Brain pericyte (primary cell): Measurements from ENCODE around the gene EFEMP2.
"Not testable (repeated sequence)": the region's sequence is repeated elsewhere in the genome, so short reads cannot be mapped to it uniquely, and the experiment has no call there.

Source experiments
- DNase-seq: peaks from one replicate; pipeline ENCODE4 v3.0.0-alpha.2; 2012; ENCODE audit warnings: low read depth, low spot score

The EFEMP2 gene

GRCh38 chr11:65854852-65855837 is 17.5 kb downstream of the EFEMP2 start:
- no peak for DNase-seq

DNA sequence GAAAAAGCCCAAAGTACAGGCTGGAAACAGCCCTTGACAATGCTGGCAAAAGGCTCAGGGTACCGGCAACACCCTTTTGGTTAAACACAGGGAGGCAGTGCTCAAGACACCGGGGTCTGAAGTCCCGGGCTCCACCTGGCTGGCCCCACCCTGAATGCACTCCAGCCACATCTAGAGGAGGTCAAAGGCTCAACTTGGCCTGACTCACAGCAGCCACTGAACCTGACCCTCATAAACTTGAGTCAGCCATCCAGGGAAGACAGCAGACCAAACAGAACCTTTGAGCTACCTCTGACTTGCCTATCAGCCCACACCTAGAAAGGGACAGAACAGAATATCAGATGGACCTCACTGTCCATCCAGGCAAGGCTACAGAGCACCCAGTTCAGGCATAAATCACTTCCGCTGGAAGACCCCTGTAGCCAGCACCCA is 18.4 kb downstream of the EFEMP2 start:
- no peak for DNase-seq

DNA sequence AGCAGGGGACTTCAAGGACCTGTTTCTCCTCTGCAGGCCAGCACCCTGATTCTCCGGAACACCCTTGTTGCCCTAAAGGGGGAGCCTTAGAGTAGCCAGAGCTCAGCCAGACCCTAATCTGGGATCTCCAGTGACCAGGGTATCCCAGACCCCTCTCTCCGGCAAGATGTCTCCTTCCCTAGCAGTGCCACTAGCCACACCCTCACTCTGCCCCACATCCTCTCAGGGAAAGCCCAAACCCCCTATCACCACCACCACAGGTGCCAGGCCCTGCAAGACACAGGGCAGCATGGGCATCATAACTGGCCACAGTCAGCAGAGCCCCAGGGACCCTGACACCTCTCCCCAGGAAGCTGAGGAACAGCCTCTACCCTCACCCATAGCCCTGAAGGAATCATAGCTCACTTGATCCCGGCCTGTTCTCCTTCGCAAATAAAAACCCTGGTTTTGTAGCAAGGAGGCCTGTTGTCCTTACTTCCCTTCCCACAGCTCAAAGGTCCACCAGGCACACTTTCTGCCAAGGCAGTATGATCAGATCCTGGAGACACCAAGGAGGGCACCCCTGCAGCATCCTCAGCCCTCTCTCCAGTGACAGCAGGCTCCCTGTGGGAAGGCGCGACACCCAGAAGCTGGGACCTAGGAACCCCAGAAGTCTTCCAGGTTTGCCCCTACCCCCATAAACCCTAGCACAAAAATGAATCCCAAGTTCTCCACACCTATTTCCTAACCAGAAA is 19.2 kb downstream of the EFEMP2 start:
- no peak for DNase-seq

- no peak for DNase-seq
Observed at GRCh38 chr11:65852508-65853245, 19.9 kb downstream of the EFEMP2 start.

GRCh38 chr11:65851811-65852507 is 20.6 kb downstream of the EFEMP2 start:
- DNase-seq, result no peak

DNA sequence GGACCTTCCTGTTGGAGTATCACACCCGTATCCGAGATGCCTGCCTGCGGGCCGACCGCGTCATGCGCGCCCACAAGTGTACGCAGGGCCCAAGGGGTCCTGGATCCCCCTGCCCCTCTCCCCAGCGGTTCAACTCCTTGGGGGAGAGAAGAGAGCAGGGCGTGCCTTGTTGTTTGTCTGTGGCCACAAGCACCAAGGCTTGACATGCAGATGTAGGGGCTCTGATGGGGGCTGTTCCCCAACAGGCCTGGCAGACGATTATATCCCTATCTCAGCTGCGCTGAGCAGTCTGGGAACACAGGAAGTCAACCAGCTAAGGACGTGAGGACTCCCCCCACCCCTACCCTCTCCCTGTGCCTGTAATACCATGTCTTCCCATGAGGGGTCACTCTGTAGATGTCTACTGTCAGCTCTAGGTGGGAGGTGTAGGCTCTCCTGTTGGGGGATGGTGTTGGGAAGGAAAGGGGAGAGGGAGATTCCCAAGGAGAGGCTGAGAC is 21.5 kb downstream of the EFEMP2 start:
- DNase-seq, result no peak

DNA sequence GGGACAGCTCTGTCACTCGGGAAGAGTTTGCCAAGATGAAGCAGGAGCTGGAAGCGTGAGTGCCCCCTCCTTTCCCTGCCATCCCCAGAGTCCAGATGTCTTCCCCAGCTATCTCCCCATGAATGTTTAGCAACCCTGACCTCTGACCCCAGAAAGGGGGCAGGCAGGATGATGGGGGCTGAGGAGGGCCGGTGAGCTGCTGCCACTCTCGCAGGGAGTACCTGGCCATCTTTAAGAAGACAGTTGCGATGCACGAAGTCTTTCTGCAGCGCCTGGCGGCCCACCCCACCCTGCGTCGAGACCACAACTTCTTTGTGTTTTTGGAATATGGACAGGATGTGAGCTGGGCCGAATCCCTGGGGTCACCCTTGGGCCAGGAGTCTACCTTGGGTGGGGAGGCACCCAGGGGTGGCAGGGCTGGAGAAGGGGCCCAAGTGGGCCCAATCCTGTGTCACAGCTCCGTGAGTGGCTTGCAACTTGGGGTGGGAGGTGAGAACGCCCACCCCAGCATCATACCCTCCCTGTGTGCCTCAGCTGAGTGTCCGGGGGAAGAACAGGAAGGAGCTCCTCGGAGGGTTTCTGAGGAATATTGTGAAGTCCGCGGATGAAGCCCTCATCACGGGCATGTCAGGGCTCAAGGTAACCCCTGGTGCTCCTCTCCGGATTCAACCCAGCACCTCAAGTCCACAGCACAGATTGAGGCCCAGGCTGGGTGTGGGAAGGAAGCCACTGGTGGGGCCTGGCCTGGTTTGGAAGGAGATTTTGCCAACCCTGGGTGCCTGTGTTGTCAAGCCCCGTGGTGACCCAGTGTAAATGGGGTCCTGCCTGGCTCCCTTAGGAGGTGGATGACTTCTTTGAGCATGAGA is 22.1 kb downstream of the EFEMP2 start:
- DNase-seq, result no peak

- DNase-seq, result no peak
Observed at GRCh38 chr11:65849771-65850216, 22.8 kb downstream of the EFEMP2 start.

DNA sequence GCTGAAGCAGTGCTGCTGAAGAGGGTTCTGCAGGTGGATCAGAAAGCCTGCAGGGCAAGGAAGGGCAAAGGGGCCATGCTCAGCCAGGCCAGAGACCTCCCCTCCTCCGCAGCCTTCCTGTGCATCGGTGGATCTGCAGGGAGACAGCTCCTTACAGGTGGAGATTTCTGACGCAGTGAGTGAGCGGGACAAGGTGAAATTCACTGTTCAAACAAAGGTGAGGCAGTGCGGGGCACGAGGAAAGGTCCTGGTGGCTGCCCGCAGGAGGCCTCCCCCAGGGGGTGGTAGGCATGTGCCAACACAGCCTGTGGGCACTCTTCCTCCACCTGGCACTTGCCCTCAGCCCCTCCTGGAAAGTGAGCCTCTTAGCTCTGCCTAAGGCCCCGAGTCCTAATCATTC is 23.2 kb downstream of the EFEMP2 start:
- no peak for DNase-seq

GRCh38 chr11:65848693-65849092 is 23.9 kb downstream of the EFEMP2 start:
- DNase-seq, result not testable (repeated sequence)

- DNase-seq, result no peak
Observed at GRCh38 chr11:65847746-65848145, 24.9 kb downstream of the EFEMP2 start.

GRCh38 chr11:65844231-65844872 is 28.2 kb downstream of the EFEMP2 start:
- DNase-seq, result no peak

GRCh38 chr11:65843811-65844210 is 28.8 kb downstream of the EFEMP2 start:
- no peak for DNase-seq

- DNase-seq, result no peak
Observed at GRCh38 chr11:65842144-65842543, 30.5 kb downstream of the EFEMP2 start.

GRCh38 chr11:65834202-65834601 is 38.4 kb downstream of the EFEMP2 start:
- DNase-seq, result no peak

- peak; percentile 84 for DNase-seq
Observed at GRCh38 chr11:65833297-65834030, 39.1 kb downstream of the EFEMP2 start, which contains the start of gene SNX32. Gene SNX32, plus strand, starts transcription at chr11:65833963. Its CDS starts 103 bp downstream, at chr11:65834066.

DNA sequence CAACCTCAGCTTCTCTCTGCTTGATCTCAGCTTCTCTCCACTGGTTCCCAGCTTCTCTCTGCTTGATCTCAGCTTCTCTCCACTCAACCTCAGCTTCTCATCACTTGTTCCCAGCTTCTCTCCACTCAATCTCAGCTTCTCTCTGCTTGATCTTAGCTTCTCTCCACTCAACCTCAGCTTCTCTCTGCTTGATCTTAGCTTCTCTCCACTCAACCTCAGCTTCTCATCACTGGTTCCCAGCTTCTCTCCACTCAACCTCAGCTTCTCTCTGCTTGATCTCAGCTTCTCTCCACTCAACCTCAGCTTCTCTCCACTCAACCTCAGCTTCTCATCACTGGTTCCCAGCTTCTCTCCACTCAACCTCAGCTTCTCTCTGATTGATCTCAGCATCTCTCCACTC is 40.4 kb downstream of the EFEMP2 start:
- not testable (repeated sequence) for DNase-seq

GRCh38 chr11:65829459-65829858 is 43.1 kb downstream of the EFEMP2 start:
- DNase-seq, result no peak
